Measurements from ENCODE around the gene CD40. TPM values are rescaled to one million over a fixed set of nuclear protein-coding genes. Genes with fewer than 3 reads are reported as not detected.

The CD40 gene
- total RNA-seq, 5 donors from 2014 or later (not counting 1 experiment from before 2014, with no cell fraction given): 1.5 to 9.6 (median 5.9) TPM

DNA sequence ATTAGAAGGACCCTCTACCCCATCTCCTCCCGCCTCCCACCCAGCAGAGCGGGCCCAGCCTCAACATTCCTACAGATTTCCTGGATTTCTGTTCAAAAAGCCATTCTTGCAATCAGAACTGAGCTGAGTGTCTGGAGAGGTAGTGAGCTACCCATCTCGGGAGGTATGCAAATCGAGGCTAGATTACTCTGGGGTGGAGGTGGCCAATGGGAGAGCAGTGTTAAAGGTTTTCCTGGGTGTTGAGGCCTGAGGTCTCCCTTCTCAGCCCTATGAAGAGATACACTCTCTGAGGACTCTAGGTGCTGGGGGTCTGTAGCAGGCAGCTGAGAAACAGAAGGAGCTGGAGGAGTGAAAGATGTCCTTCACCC is 57.0 kb downstream of the CD40 start:
- Histone ChIP-seq H3K36me3 (ENCODE audit: control insufficient read depth in 2 of 2, extremely low read depth in 1 of 2, insufficient read depth in 1 of 2, low read length in 1 of 2) (no peaks in the 10 kb centered on the region), H3K27ac (ENCODE audit: low read length) (no peak overlapping the region), H3K9me3 (no peaks in the 10 kb centered on the region), H3K4me3 (ENCODE audit: control insufficient read depth in 1 of 2, extremely low read depth in 1 of 2, low read length in 1 of 2) (peak overlapping the region in 1 of 2 donors; percentile 52), H3K4me1 (ENCODE audit: control insufficient read depth in 1 of 2, extremely low read depth in 1 of 2, insufficient read depth in 2 of 2, low read length in 2 of 2) (peaks cover 0 to 5% of the 10 kb centered on the region in 2 experiments), H3K27me3 (replicated peaks in 1 of 2; ENCODE audit: control insufficient read depth in 2 of 2, extremely low read depth in 1 of 2, insufficient read depth in 2 of 2, low read length in 1 of 2) (peaks cover 12 to 71% of the 10 kb centered on the region in 2 experiments)
- Mint-ChIP-seq H3K4me1 (peaks cover 0 to 2% (median 0%) of the 10 kb centered on the region in 3 donors), H3K27ac (no peak overlapping the region), H3K27me3 (peaks cover 68 to 73% of the 10 kb centered on the region in 2 donors), H3K4me3 (peak overlapping the region in 1 of 3 donors; percentile 20), H3K9me3 (no peaks in the 10 kb centered on the region), H3K36me3 (no peaks in the 10 kb centered on the region)
- ChIA-PET POLR2A (no interaction called here), CTCF (interaction anchor here (0.6 to 0.8 kb wide), 3 partner anchors 10 to 375 kb away, joined by 3 to 4 read pairs (median 3); no protein-coding TSS in a partner anchor)
- ATAC-seq (replicated peaks in 1 of 4): no peak
- DNase-seq: no peak
- WGBS (ENCODE audit: insufficient coverage): no CpG with 5 or more reads among the region's 4 CpGs

DNA sequence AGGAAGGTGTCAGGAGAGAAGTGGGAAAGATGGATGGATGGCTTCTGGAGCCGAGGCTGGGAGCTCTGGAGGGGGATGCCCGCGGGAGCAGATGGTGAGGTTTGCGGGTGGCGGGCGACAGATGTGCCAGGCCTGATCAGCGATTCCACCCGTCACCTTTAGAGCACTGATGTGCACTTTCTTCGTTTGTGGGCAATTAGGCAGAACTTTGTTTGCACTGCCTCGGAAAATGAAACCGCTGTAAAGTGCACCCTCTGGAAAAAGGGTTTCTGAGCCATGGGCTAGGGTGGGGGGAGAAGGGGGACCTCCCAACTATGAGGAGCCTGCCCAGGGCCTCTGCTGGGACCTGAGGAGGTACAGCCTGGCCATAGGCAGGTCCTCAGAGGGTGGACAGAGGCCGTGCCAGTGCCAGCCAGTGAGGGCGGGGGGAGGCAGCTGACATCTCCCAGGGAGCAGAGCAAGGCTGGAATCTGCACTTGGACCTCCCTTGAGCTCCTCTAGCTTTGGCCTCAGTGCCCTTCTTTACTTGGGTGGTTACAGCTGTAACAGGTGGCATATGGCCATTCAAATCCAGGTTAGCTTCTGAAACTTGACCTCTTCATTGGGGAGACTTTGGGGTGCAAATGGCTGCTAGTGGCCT is 58.7 kb downstream of the CD40 start:
- Histone ChIP-seq H3K36me3 (ENCODE audit: control insufficient read depth in 2 of 2, extremely low read depth in 1 of 2, insufficient read depth in 1 of 2, low read length in 1 of 2) (no peaks in the 10 kb centered on the region), H3K27ac (ENCODE audit: low read length) (no peak overlapping the region), H3K9me3 (no peaks in the 10 kb centered on the region), H3K4me3 (ENCODE audit: control insufficient read depth in 1 of 2, extremely low read depth in 1 of 2, low read length in 1 of 2) (no peak overlapping the region), H3K4me1 (ENCODE audit: control insufficient read depth in 1 of 2, extremely low read depth in 1 of 2, insufficient read depth in 2 of 2, low read length in 2 of 2) (peaks cover 0 to 5% of the 10 kb centered on the region in 2 experiments), H3K27me3 (replicated peaks in 1 of 2; ENCODE audit: control insufficient read depth in 2 of 2, extremely low read depth in 1 of 2, insufficient read depth in 2 of 2, low read length in 1 of 2) (peaks cover 12 to 72% of the 10 kb centered on the region in 2 experiments)
- 83% methylated on average over 12 of the region's 13 CpGs for WGBS (ENCODE audit: insufficient coverage)
- peaks cover 0 to 2% (median 0%) of the 10 kb centered on the region in 3 donors for H3K4me1 Mint-ChIP-seq
- ChIA-PET CTCF (interaction anchor here in 1 of 2 donors (0.5 to 1.0 kb wide), 2 partner anchors 9 to 14 kb away, joined by 3 read pairs; no protein-coding TSS in a partner anchor), POLR2A (interaction anchor here in 1 of 2 donors (0.7 kb wide), 1 partner anchor 162 kb away, joined by 3 read pairs; no protein-coding TSS in a partner anchor)
- no peak for DNase-seq
- no peak for ATAC-seq (replicated peaks in 1 of 4)
- H3K9me3 Mint-ChIP-seq: no peaks in the 10 kb centered on the region
- H3K27me3 Mint-ChIP-seq: peaks cover 67 to 70% of the 10 kb centered on the region in 2 donors
- no peak overlapping the region for H3K4me3 Mint-ChIP-seq
- no peaks in the 10 kb centered on the region for H3K36me3 Mint-ChIP-seq
- no peak overlapping the region for H3K27ac Mint-ChIP-seq

DNA sequence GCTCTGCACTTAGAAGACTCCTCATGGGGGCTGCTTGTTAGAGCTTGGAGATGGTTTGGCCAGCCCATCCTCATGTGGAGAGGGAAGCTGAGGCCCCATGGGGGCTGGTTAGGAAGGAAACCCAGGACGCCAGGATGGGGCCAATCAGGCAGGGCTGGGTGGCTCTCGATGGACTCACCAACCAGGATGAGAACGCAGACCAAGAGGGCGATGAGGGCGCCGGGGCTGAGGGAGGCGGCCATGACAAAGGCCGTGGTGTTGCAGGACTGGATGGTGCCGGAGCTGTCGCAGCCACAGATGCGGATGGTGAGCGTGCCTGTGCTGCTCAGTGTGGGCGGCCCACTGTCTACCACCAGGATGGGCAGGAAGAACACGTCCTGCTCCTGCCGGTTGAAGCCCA is 59.7 kb downstream of the CD40 start:
- H3K9me3 ChIP-seq: no peaks in the 10 kb centered on the region
- no peak overlapping the region for H3K4me3 ChIP-seq (ENCODE audit: control insufficient read depth in 1 of 2, extremely low read depth in 1 of 2, low read length in 1 of 2)
- 88% methylated on average over 14 of the region's 15 CpGs for WGBS (ENCODE audit: insufficient coverage)
- ATAC-seq (replicated peaks in 1 of 4) (no peak), DNase-seq (no peak)
- Mint-ChIP-seq H3K27me3 (peaks cover 65 to 67% of the 10 kb centered on the region in 2 donors), H3K4me3 (no peak overlapping the region), H3K36me3 (no peaks in the 10 kb centered on the region), H3K27ac (no peak overlapping the region), H3K9me3 (no peaks in the 10 kb centered on the region), H3K4me1 (peaks cover 0 to 2% (median 0%) of the 10 kb centered on the region in 3 donors)
- H3K36me3 ChIP-seq (ENCODE audit: control insufficient read depth in 2 of 2, extremely low read depth in 1 of 2, insufficient read depth in 1 of 2, low read length in 1 of 2): no peaks in the 10 kb centered on the region
- ChIA-PET POLR2A (interaction anchor here in 1 of 2 donors (0.6 kb wide), 1 partner anchor 356 kb away, joined by 4 read pairs; no protein-coding TSS in a partner anchor), CTCF (interaction anchor here in 1 of 2 donors (0.9 kb wide), 1 partner anchor 11 kb away, joined by 5 read pairs; no protein-coding TSS in a partner anchor)
- no peak overlapping the region for H3K27ac ChIP-seq (ENCODE audit: low read length)
- H3K27me3 ChIP-seq (replicated peaks in 1 of 2; ENCODE audit: control insufficient read depth in 2 of 2, extremely low read depth in 1 of 2, insufficient read depth in 2 of 2, low read length in 1 of 2): peaks cover 12 to 73% of the 10 kb centered on the region in 2 experiments
- H3K4me1 ChIP-seq (ENCODE audit: control insufficient read depth in 1 of 2, extremely low read depth in 1 of 2, insufficient read depth in 2 of 2, low read length in 2 of 2): peaks cover 0 to 5% of the 10 kb centered on the region in 2 experiments

DNA sequence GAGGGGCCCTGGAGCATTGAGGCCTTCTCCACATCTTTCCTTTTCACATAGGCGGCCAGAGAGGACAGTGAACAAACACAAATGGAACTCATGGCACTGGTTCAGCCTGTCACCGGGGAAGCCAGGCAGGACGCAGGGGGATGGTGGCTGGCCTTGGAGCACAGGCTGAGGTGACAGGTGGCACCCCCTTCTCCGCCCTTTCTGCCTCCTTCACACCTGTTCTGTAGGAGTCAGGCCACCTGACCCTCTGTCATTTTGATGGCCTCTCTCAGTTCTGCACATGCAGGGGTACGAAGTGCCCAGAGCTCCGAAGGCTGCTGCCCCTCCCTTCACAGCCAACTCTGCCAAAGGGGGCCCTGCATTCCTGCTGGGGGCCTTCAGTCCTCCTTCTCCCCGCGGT is 60.8 kb downstream of the CD40 start:
- DNase-seq (no peak), ATAC-seq (replicated peaks in 1 of 4) (no peak)
- Histone ChIP-seq H3K4me3 (ENCODE audit: control insufficient read depth in 1 of 2, extremely low read depth in 1 of 2, low read length in 1 of 2) (no peak overlapping the region), H3K27ac (ENCODE audit: low read length) (no peak overlapping the region), H3K27me3 (replicated peaks in 1 of 2; ENCODE audit: control insufficient read depth in 2 of 2, extremely low read depth in 1 of 2, insufficient read depth in 2 of 2, low read length in 1 of 2) (peaks cover 7 to 69% of the 10 kb centered on the region in 2 experiments), H3K9me3 (no peaks in the 10 kb centered on the region), H3K36me3 (ENCODE audit: control insufficient read depth in 2 of 2, extremely low read depth in 1 of 2, insufficient read depth in 1 of 2, low read length in 1 of 2) (no peaks in the 10 kb centered on the region), H3K4me1 (ENCODE audit: control insufficient read depth in 1 of 2, extremely low read depth in 1 of 2, insufficient read depth in 2 of 2, low read length in 2 of 2) (peaks cover 0 to 5% of the 10 kb centered on the region in 2 experiments)
- H3K27ac Mint-ChIP-seq: no peak overlapping the region
- ChIA-PET CTCF (no interaction called here), POLR2A (no interaction called here)
- no peaks in the 10 kb centered on the region for H3K36me3 Mint-ChIP-seq
- H3K9me3 Mint-ChIP-seq: no peaks in the 10 kb centered on the region
- H3K4me1 Mint-ChIP-seq: peaks cover 0 to 2% (median 0%) of the 10 kb centered on the region in 3 donors
- 77% methylated on average over 8 of the region's 8 CpGs for WGBS (ENCODE audit: insufficient coverage)
- peaks cover 54 to 60% of the 10 kb centered on the region in 2 donors for H3K27me3 Mint-ChIP-seq
- no peak overlapping the region for H3K4me3 Mint-ChIP-seq

Other genes with a start within 250 kb of the CD40 start
- 10 to 100 TPM in 3 of 5 donors, 1 to 10 TPM in 2; 8.3 to 17.2 (median 14.6) TPM for gene ZSWIM1, start 237.1 kb upstream of the CD40 start, total RNA-seq
- 1 to 10 TPM in 4 of 5 donors, under 1 TPM in 1; 0.68 to 4.6 (median 3.6) TPM for gene SPATA25, start 230.7 kb upstream of the CD40 start, total RNA-seq
- gene NEURL2, start 227.1 kb upstream of the CD40 start, total RNA-seq: 1 to 10 TPM; 3.1 to 6.9 (median 6.1) TPM
- 100 to 1,000 TPM in 1 of 5 donors, 10 to 100 TPM in 4; 55.5 to 101 (median 85.1) TPM for gene CTSA, start 227.0 kb upstream of the CD40 start, total RNA-seq
- gene PLTP, start 206.2 kb upstream of the CD40 start, total RNA-seq: 1 to 10 TPM in 3 of 5 donors, under 1 TPM in 1, not detected in 1; 0.35 to 1.7 (median 1.4) TPM
- 10 to 100 TPM; 74.4 to 78.7 (median 74.6) TPM for gene PCIF1, start 183.6 kb upstream of the CD40 start, total RNA-seq
- 100 to 1,000 TPM in 1 of 5 donors, 10 to 100 TPM in 4; 58.6 to 106 (median 68.3) TPM for gene ZNF335, start 146.1 kb upstream of the CD40 start, total RNA-seq
- 1 to 10 TPM in 2 of 5 donors, under 1 TPM in 3; 0.15 to 3.4 (median 0.47) TPM for gene MMP9, start 109.4 kb upstream of the CD40 start, total RNA-seq
- gene SLC12A5, start 89.1 kb upstream of the CD40 start, total RNA-seq: under 1 TPM in 1 of 5 donors, not detected in 4; 0.05 TPM
- gene NCOA5, start 28.4 kb upstream of the CD40 start, total RNA-seq: 10 to 100 TPM; 21.0 to 43.1 (median 39.7) TPM
- not detected for gene CDH22, start 190.2 kb downstream of the CD40 start, total RNA-seq